NCI-H1436 treated with DMSO at 0.1 percent for 48 hours (cell line): ENCODE results near the gene ERCC3.
"Not testable (repeated sequence)": the region's sequence is repeated elsewhere in the genome, so short reads cannot be mapped to it uniquely, and the experiment has no call there.

Experiments used
- DNase-seq: peaks from one replicate; lab custom pipeline; 2025; lab: John Stamatoyannopoulos, UW

The ERCC3 gene

DNA sequence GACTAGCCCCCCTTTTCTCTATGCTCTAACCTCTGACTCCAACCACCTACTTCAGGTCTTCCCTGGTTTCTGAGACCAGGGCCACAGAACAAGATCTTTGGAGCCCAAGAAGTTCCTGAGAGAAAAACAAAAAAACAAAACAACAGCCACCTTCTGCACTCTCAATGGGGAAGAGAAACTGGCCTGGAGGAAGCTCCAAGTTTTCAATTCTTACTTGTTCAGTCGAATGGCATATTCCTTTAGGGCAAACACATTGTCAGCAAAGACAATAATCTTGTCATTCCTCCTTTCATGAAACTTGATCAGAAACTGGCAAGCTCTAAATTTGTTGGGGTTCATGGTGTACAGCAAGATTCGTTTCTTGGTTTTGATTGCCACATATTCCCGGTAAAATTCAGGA lies 15.0 kb downstream of the ERCC3 start:
- DNase-seq = no peak

DNA sequence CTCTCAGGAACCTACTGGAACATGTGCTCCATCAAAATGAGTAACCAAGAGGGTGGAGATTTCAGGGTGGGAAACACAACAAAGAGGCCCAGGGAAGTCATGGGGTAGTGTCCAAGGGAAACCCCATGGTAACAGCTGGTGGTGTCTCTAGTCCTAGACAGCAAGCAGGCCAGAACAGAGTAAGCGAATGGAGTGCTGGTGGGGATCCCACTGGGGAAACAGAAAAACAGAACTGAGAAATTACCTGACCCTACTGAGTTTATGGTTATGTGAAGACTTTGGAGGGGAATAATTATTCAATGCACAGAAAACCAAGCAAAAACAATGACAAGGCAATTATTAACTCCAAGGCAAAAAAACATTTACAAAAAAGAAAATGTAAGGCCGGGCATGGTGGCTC lies 16.9 kb downstream of the ERCC3 start:
- DNase-seq = no peak

DNA sequence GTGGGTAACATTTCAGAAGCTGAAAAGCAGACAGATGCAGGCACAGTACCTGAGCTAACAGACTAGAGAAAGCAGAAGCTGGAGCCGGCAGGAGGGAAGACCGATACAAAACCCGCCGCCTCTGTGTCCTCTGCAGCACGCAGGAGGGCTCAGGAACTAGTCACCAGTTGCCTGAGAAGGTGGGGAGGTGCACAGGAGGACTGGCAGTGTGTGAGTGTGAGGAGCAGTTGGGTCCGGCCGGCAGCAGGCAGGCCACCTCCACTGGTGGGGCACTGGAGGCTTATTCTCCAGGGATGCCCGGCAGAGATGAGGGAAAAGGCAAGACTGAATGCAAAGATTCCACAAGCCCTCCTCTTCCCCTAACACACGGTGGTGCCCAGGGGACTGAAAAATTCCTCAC lies 18.2 kb downstream of the ERCC3 start:
- DNase-seq = no peak

DNA sequence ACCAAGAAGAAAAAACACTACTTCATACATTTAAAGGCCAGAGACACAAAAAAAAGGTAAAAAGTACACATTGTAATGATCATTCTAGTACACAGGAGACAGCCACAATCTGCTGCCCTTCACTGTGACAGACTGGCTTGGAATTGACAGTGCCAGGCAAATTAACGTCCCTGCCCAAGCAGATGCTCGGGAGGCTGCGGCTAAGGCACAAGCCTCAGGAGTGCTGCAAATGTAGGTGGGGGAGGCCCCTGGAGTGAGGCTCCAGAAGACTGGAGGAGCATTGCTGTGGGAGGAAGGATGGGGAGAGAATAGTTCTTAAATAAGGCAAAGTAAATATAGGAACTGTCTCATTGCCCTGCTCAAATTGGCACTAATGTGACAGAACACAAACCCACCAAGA lies 18.6 kb downstream of the ERCC3 start:
- no peak for DNase-seq

DNA sequence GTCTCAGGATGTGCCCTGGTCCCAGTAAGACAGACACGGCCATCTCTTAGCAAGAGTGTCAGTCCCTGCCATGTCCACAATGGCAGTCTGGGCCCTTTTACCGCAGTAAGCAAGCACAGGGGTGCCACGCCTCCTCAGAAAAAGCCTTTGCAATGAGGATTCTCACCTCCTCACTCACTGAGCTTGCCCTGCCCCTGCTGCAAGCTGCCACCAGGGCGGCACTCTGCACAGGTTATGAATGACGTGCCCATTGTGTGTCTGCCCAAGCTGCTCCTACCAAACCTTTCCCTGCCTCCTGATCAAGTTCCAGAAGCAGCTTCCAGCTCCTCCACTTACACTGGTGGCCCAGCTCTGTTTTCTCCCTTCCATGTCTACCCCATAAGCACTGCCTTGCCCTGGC lies 23.3 kb downstream of the ERCC3 start:
- no peak for DNase-seq

DNA sequence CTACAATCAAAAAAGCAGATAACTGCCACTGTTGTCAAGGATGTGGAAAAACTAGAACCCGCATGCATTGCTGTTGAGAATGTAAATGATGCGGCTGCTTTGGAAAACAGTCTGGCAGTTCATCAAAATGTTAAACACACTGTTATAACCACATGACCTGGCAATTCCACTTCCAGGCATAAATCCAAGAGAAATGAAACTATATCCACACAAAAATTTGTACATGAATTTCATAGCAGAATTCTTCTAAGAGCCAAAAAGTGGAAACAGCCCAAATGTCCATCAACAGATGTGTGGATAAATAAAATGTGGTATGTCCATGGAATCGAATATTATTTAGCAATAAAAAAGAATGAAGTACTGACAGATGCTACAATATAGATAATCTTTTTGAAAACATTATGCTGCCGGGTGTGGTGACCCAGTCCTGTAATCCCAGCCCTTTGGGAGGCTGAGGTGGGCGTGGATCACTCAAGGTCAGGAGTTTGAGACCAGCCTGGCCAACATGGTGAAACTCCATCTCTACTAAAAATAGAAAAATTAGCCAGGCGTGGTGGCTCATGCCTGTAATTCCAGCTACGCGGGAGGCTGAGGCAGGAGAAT lies 32.0 kb downstream of the ERCC3 start:
- DNase-seq = no peak

- DNase-seq = no peak
These were observed 34.6 kb downstream of the ERCC3 start for GRCh38 chr2:127259355-127259754.

GRCh38 chr2:127256866-127257265 lies 37.1 kb downstream of the ERCC3 start:
- DNase-seq = no peak

GRCh38 chr2:127256381-127256780 lies 37.6 kb downstream of the ERCC3 start:
- no peak for DNase-seq

DNA sequence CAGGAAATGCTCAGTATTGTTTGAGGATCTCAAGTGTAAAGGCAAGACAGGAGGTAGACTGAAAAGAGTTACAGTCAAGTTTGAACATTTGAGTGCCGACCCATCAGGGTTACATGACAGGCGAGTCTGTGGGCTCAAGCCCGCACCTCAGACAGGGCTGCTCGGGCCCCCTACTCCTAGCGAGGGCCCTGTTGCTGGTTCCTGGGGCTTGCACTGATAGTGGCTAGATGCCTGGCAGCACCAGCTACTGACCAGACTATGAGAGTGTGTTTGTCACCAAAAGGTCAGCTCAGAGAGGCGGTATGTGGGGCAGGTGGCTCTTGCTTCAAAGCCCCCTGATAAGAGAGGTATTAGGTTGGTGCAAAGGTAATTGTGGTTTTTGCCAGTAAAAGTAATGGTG lies 38.2 kb downstream of the ERCC3 start:
- DNase-seq = no peak

- DNase-seq = no peak
These were observed 38.8 kb downstream of the ERCC3 start for GRCh38 chr2:127255146-127255545.

DNA sequence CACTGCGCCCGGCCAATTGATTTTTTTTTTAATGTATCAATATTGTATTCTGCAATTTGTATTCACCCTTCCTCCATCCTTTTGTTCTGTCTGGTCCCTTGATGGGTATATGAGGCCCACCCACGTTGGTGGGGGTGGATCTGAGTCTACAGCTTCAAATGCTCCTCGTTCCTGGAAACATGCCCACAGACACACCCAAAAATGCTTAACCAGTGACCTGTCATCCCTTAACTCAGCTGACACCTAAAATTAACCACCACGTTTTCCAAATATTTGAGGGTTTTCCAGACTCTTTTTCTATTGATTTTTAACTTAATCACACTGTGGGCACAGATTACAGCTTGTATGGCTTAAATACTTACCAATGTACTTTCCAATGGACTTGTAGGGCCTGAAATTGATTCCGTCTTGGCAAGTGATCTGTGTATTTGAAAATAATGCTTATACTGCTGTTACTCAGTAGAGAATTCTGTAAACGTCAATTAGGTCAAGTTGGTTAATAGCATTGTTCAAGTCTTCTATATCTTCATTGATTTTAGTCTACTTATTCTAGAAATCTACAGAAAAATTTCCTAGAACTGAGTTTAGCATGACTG lies 39.5 kb downstream of the ERCC3 start:
- DNase-seq = no peak

- DNase-seq = not testable (repeated sequence)
These were observed 52.8 kb downstream of the ERCC3 start for GRCh38 chr2:127241184-127241583.

GRCh38 chr2:127239395-127239794 lies 54.5 kb downstream of the ERCC3 start:
- no peak for DNase-seq

- not testable (repeated sequence) for DNase-seq
These were observed 56.2 kb downstream of the ERCC3 start for GRCh38 chr2:127237768-127238167.

GRCh38 chr2:127235082-127235702 lies 58.8 kb downstream of the ERCC3 start:
- no peak for DNase-seq

GRCh38 chr2:127233710-127234109 lies 60.2 kb downstream of the ERCC3 start:
- DNase-seq = no peak

DNA sequence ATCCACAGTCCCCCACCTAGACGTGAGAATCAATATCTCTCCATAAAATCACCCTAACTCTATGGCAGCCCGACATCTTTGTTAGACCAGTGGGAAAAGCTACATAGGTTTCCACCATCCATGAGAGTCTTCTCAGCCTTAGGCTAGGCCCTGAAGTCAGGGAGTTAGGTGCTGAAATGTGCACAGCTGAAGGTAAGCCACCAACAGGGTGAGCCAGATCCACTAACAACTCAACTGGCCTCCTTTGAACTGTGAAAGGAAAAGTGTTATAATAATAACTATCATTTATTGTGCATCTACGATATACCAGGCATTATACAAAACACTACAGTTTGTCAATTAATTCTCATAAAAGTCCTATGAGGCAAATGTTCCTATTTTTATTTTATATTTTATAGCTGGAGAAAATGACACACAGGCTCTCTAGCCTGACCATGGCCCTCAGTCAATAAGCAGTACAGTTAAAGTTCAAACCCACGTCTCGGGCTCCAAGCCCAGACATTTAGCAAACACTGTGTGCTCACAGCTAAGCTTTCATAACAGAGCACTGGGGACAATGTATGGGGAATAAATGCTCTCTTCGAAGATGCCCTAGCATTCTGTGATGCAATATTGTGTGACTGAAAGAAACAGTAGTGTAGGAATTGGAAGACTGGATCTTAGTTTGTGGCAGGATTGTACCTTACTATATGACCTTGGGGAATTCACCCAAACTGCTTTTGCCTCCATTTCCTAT lies 62.6 kb downstream of the ERCC3 start:
- no peak for DNase-seq

DNA sequence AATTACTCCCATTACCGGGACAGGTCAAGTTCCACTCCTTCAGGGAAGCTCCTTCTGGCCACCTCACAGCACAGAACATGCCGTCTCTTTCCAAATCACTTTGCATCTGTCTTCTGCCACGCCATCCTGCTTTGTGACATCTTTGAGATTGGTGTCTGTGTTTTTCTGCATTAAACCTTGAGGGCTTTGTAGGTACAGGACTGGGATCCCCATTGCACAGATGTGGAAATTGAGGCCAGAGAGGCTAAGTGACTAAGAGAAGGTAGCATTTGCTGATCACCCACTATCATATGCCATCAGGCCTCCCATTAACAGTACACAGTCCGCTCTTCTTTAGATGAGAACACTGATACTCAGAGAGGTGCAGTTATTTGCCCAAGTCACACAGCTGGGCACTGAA lies 64.4 kb downstream of the ERCC3 start:
- no peak for DNase-seq

DNA sequence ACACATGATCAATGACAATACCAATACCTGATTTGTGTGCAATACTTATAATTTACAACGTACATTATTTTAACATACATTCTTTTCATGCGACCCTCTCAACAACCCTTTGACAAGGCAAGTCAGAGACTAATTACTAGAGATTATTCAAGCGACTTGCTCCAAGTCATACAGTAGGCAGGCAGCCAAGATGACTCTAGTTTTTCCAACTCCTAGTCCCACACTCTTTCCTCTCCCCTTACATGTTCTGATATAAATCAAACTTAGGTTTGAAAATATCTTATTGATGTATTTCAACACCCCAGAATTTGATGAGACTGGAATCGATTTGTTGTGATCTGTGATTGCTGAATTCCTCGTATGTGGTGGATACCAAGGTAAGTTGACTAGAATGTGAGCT lies 65.8 kb downstream of the ERCC3 start:
- no peak for DNase-seq

- DNase-seq = not testable (repeated sequence)
These were observed 66.7 kb downstream of the ERCC3 start for GRCh38 chr2:127227264-127227660.

- no peak for DNase-seq
These were observed 67.3 kb downstream of the ERCC3 start for GRCh38 chr2:127226520-127227263.
